T1000 (cell line): ENCODE measurements around the gene UTY.

Experiments used
- DNase-seq: peaks from one replicate; lab custom pipeline; 2025; ENCODE audit warnings: mixed read lengths; lab: John Stamatoyannopoulos, UW

The UTY gene

GRCh38 chrY:13479828-13480227 lies at the start of gene UTY:
UTY (minus strand) TSS chrY:13480033; CDS start chrY:13479665, 368 bp downstream.
- peak; percentile 67 for DNase-seq

- DNase-seq: no peak
These were observed 40.6 kb upstream of the UTY start for GRCh38 chrY:13520474-13520873.

GRCh38 chrY:13501215-13501614 lies 21.4 kb upstream of the UTY start:
- DNase-seq: no peak

GRCh38 chrY:13493737-13494136 lies 13.9 kb upstream of the UTY start:
- no peak for DNase-seq

- no peak for DNase-seq
These were observed 12.6 kb upstream of the UTY start for GRCh38 chrY:13492408-13492807.

GRCh38 chrY:13488738-13489137 lies 8.9 kb upstream of the UTY start:
- no peak for DNase-seq

GRCh38 chrY:13479121-13479711 lies 617 bp downstream of the UTY start:
- peak; percentile 5 for DNase-seq

GRCh38 chrY:13478126-13478785 lies 1.6 kb downstream of the UTY start:
- peak; percentile 2 for DNase-seq

GRCh38 chrY:13474997-13475396 lies 4.8 kb downstream of the UTY start:
- DNase-seq: no peak

GRCh38 chrY:13451572-13451971 lies 28.3 kb downstream of the UTY start:
- DNase-seq: no peak

- DNase-seq: no peak
These were observed 29.2 kb downstream of the UTY start for GRCh38 chrY:13450596-13451130.

- DNase-seq: no peak
These were observed 34.3 kb downstream of the UTY start for GRCh38 chrY:13445566-13445965.

- no peak for DNase-seq
These were observed 36.7 kb downstream of the UTY start for GRCh38 chrY:13443146-13443545.

GRCh38 chrY:13440811-13441210 lies 39.0 kb downstream of the UTY start:
- no peak for DNase-seq

GRCh38 chrY:13435968-13436937 lies 43.6 kb downstream of the UTY start:
- DNase-seq: no peak

GRCh38 chrY:13435206-13435967 lies 44.4 kb downstream of the UTY start:
- no peak for DNase-seq

GRCh38 chrY:13432293-13433025 lies 47.4 kb downstream of the UTY start:
- DNase-seq: no peak

- no peak for DNase-seq
These were observed 50.3 kb downstream of the UTY start for GRCh38 chrY:13429551-13429950.

- DNase-seq: no peak
These were observed 56.5 kb downstream of the UTY start for GRCh38 chrY:13423281-13423732.

GRCh38 chrY:13416869-13417661 lies 62.8 kb downstream of the UTY start:
- DNase-seq: no peak
